Measurements from ENCODE around the gene CDH18.

The CDH18 gene

GRCh38 chr5:19701731-19702130 is 286.3 kb downstream of the CDH18 start:
- H3K4me2 ChIP-seq (ENCODE audit: low read depth, low read length, poor library complexity, severe bottlenecking), result no peak overlapping the region
- no peak overlapping the region for H2AFZ ChIP-seq (ENCODE audit: low read length)
- TF ChIP-seq EZH2phosphoT487 (IDR thresholded peaks at IDR 0.05; ENCODE audit: borderline replicate concordance) (no peak), CTCF (conservative IDR thresholded peaks at IDR 0.05; ENCODE audit: low read length) (no peak)

GRCh38 chr5:19694949-19695611 is 292.9 kb downstream of the CDH18 start:
- no peaks in the 10 kb centered on the region for H3K27me3 ChIP-seq (ENCODE audit: insufficient read depth, low read length, poor library complexity, severe bottlenecking)
- H3K4me1 ChIP-seq (ENCODE audit: insufficient read depth, low read length, poor library complexity, severe bottlenecking), result no peaks in the 10 kb centered on the region
- no peak overlapping the region for H3K9ac ChIP-seq (ENCODE audit: low read depth, low read length, poor library complexity, severe bottlenecking)
- H2AFZ ChIP-seq (ENCODE audit: low read length), result no peak overlapping the region
- no peaks in the 10 kb centered on the region for H3K36me3 ChIP-seq (ENCODE audit: insufficient read depth, low read length)
- H3K4me3 ChIP-seq (ENCODE audit: low read length, poor library complexity, severe bottlenecking), result no peak overlapping the region
- no peaks in the 10 kb centered on the region for H3K9me3 ChIP-seq (ENCODE audit: insufficient read depth, low read depth, low read length)
- H3K4me2 ChIP-seq (ENCODE audit: low read depth, low read length, poor library complexity, severe bottlenecking), result no peak overlapping the region
- H4K20me1 ChIP-seq (ENCODE audit: insufficient read depth, low read length, poor library complexity, severe bottlenecking), result no peaks in the 10 kb centered on the region
- H3K9me2 ChIP-seq (replicated peaks; ENCODE audit: low read depth, low read length), result no peaks in the 10 kb centered on the region
- no peaks in the 10 kb centered on the region for H3F3A ChIP-seq (ENCODE audit: low read depth)
- no peaks in the 10 kb centered on the region for H3K79me2 ChIP-seq (ENCODE audit: insufficient read depth, low read length)
- no peak for TF ChIP-seq CTCF (conservative IDR thresholded peaks at IDR 0.05; ENCODE audit: low read length)
- no peak for TF ChIP-seq EZH2phosphoT487 (IDR thresholded peaks at IDR 0.05; ENCODE audit: borderline replicate concordance)

More at GRCh38 chr5:19701731-19702130, 286.3 kb downstream of the CDH18 start:
- Histone ChIP-seq H3K4me3 (ENCODE audit: low read length, poor library complexity, severe bottlenecking) (no peak overlapping the region), H3K27me3 (ENCODE audit: insufficient read depth, low read length, poor library complexity, severe bottlenecking) (no peaks in the 10 kb centered on the region), H3K79me2 (ENCODE audit: insufficient read depth, low read length) (no peaks in the 10 kb centered on the region), H3K9me3 (ENCODE audit: insufficient read depth, low read depth, low read length) (no peaks in the 10 kb centered on the region), H3K9me2 (replicated peaks; ENCODE audit: low read depth, low read length) (no peaks in the 10 kb centered on the region), H4K20me1 (ENCODE audit: insufficient read depth, low read length, poor library complexity, severe bottlenecking) (no peaks in the 10 kb centered on the region), H3K36me3 (ENCODE audit: insufficient read depth, low read length) (no peaks in the 10 kb centered on the region), H3F3A (ENCODE audit: low read depth) (no peaks in the 10 kb centered on the region), H3K4me1 (ENCODE audit: insufficient read depth, low read length, poor library complexity, severe bottlenecking) (no peaks in the 10 kb centered on the region), H3K9ac (ENCODE audit: low read depth, low read length, poor library complexity, severe bottlenecking) (no peak overlapping the region)

GRCh38 chr5:19690978-19691377 is 297.0 kb downstream of the CDH18 start:
- Histone ChIP-seq H4K20me1 (ENCODE audit: insufficient read depth, low read length, poor library complexity, severe bottlenecking) (no peaks in the 10 kb centered on the region), H3K36me3 (ENCODE audit: insufficient read depth, low read length) (no peaks in the 10 kb centered on the region), H3K27me3 (ENCODE audit: insufficient read depth, low read length, poor library complexity, severe bottlenecking) (no peaks in the 10 kb centered on the region), H3K4me2 (ENCODE audit: low read depth, low read length, poor library complexity, severe bottlenecking) (no peak overlapping the region), H3K79me2 (ENCODE audit: insufficient read depth, low read length) (no peaks in the 10 kb centered on the region), H3K9me2 (replicated peaks; ENCODE audit: low read depth, low read length) (no peaks in the 10 kb centered on the region), H3K4me3 (ENCODE audit: low read length, poor library complexity, severe bottlenecking) (no peak overlapping the region), H3K4me1 (ENCODE audit: insufficient read depth, low read length, poor library complexity, severe bottlenecking) (no peaks in the 10 kb centered on the region), H3K9ac (ENCODE audit: low read depth, low read length, poor library complexity, severe bottlenecking) (no peak overlapping the region), H3K9me3 (ENCODE audit: insufficient read depth, low read depth, low read length) (no peaks in the 10 kb centered on the region), H2AFZ (ENCODE audit: low read length) (no peak overlapping the region), H3F3A (ENCODE audit: low read depth) (no peaks in the 10 kb centered on the region)
- TF ChIP-seq EZH2phosphoT487 (IDR thresholded peaks at IDR 0.05; ENCODE audit: borderline replicate concordance) (no peak), CTCF (conservative IDR thresholded peaks at IDR 0.05; ENCODE audit: low read length) (no peak)
